GM08714 (cell line): Measurements from ENCODE around the gene ADGRL2.

Experiments
- H3K4me3 ChIP-seq: fragments of 200-500 bp; sonication (Bioruptor generic); 2 replicates; pipeline ENCODE4 v1.5.1; 2014; ENCODE audit warnings: mild to moderate bottlenecking, low read length, inconsistent platforms
- ZNF274 ChIP-seq: IDR thresholded peaks from 2 replicates; pipeline ENCODE4 v1.6.1; 2012; ENCODE audit warnings: mild to moderate bottlenecking, low read depth, low read length

The ADGRL2 gene

GRCh38 chr1:81887421-81888144 is 86.8 kb downstream of the ADGRL2 start:
- H3K4me3 ChIP-seq: no peak overlapping the region
- no peak for TF ChIP-seq ZNF274

DNA sequence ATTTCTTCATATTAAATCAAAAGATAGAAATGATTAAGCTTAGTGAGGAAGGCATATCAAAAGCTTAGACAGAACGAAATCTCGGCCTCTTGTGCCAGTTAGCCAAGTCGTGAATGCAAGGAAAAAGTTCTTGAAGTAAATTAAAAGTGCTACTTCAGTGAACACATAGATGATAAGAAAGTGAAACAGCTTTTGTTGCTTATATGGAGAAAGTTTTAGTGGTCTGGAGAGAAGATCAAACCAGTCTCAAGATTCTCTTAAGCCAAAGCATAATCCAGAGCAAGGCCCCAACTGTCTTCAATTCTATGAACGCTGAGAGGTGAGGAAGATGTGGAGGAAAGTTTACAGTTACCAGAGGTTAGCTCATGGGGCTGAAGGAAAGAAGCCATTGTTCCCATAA is 88.4 kb downstream of the ADGRL2 start:
- H3K4me3 ChIP-seq: no peak overlapping the region
- TF ChIP-seq ZNF274: no peak

DNA sequence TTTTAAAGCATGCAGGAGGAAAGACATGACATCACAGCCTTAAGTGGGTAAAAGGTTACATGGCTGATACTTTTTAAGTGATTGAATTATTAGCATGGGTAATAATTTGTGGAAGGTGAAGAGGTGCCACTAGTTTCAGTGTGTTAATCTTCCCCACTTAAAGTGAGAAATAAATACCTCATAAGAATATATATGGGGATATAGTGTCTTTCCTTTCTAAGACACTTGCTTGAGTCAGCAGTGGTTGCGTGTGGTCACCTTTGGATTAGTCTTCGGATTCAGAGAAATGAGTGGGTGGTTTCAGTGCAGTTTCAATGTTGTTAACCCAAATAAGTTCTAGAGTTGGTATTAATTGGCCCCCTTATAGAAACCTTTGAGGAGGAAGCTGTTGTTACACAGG is 94.1 kb downstream of the ADGRL2 start:
- no peak overlapping the region for H3K4me3 ChIP-seq
- TF ChIP-seq ZNF274: no peak

- H3K4me3 ChIP-seq: no peak overlapping the region
- TF ChIP-seq ZNF274: no peak
Measured at GRCh38 chr1:81899214-81899821, 98.6 kb downstream of the ADGRL2 start.

DNA sequence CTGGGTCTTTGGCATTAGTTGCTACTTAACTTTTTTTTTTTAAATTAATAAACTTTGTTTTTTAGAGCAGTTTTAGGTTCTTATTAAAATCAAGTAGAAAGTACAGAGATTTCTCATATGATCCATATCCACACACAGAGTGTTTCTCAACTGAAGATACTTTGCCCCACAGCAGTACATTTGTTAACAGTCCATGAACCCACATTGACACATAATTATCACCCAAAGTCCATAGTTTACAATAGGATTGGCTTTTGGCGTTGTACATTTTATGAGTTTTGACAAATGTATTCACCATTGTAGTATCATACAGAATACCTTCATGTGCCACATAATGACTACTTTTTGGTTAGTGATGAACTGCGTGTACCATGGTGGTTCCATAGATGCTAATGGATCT is 106.8 kb downstream of the ADGRL2 start:
- H3K4me3 ChIP-seq: no peak overlapping the region
- no peak for TF ChIP-seq ZNF274

GRCh38 chr1:81912383-81912782 is 111.6 kb downstream of the ADGRL2 start:
- TF ChIP-seq ZNF274: no peak

GRCh38 chr1:81915937-81916336 is 115.2 kb downstream of the ADGRL2 start:
- no peak overlapping the region for H3K4me3 ChIP-seq
- no peak for TF ChIP-seq ZNF274

More at GRCh38 chr1:81912383-81912782, 111.6 kb downstream of the ADGRL2 start:
- no peak overlapping the region for H3K4me3 ChIP-seq

GRCh38 chr1:81920245-81920740 is 119.6 kb downstream of the ADGRL2 start:
- no peak for TF ChIP-seq ZNF274
- H3K4me3 ChIP-seq: no peak overlapping the region

DNA sequence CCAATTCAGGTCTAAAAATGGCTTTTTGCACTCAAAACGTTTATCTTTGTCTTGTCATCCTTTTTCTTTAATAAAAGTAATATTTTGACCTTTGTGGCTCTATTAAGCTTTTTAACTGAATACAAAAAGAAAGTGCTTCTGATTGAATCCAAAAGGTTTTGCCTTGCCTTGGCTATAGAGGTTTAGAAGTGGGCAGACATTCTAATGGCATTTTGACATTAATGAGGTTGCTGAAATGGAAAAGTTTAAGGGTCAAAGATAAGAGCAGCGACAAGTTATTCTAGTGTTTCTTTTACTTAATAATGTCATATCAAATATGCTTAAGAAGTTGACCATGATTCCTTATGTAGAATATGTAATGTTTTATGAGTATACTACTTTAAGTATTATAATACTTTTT is 120.2 kb downstream of the ADGRL2 start:
- no peak for TF ChIP-seq ZNF274
- H3K4me3 ChIP-seq: no peak overlapping the region

- no peak for TF ChIP-seq ZNF274
Measured at GRCh38 chr1:81921344-81921743, 120.6 kb downstream of the ADGRL2 start.

DNA sequence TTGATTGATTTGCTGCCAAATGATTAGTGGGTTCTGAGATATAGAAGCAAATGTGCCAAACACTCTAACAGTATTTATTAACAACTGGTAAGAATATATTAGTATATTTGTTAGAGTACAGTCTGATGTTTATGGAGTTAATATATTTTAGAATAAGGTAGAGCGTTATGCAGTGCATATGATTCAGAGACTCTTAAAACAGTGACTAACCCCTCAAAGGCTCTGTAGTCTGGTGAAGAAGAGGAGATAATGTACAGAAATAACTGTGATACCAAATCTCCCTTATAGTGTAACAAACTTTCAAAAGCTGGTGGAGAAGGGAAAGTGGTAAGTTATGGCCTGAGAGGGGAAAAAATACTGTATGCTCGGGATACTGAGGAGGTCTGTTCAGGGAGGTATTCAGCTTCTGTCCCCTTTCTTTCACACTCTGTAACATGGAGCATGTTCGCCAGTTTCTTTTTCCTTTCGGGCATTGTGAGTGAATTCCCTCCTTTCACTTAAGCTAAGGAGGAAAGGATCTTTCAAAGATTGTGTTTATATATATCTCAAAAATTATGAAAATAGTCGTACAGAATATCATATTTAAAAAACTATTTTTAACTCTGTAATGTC is 121.2 kb downstream of the ADGRL2 start:
- H3K4me3 ChIP-seq: no peak overlapping the region
- TF ChIP-seq ZNF274: no peak

More at GRCh38 chr1:81921344-81921743, 120.6 kb downstream of the ADGRL2 start:
- no peak overlapping the region for H3K4me3 ChIP-seq

DNA sequence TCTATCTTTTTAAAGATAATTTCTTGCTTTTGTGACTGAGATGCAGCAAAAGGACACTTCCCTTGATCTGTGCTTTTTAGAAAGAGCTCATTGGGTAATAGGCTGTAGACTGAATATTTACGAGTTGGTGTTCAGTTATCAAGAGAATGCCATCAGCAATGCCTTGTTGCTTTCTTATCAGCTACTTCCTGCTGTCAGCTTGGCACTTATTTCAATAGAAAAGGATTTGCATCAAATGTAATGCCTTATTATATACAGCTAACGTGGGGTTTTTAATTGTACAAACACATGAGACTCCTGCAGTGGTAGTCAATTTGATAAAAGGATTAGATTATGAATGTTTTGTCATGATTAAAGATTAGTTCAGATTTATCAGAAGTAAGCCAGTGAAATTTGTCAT is 122.2 kb downstream of the ADGRL2 start:
- H3K4me3 ChIP-seq: no peak overlapping the region
- TF ChIP-seq ZNF274: no peak

GRCh38 chr1:81929106-81929505 is 128.4 kb downstream of the ADGRL2 start:
- TF ChIP-seq ZNF274: no peak

GRCh38 chr1:81936853-81937252 is 136.1 kb downstream of the ADGRL2 start:
- H3K4me3 ChIP-seq: no peak overlapping the region
- TF ChIP-seq ZNF274: no peak

More at GRCh38 chr1:81929106-81929505, 128.4 kb downstream of the ADGRL2 start:
- no peak overlapping the region for H3K4me3 ChIP-seq

- TF ChIP-seq ZNF274: no peak
- no peak overlapping the region for H3K4me3 ChIP-seq
Measured at GRCh38 chr1:81937791-81938450, 137.2 kb downstream of the ADGRL2 start.
